GM20431 (cell line): ENCODE results near the gene EGF.
"Not testable (repeated sequence)": the region's sequence is repeated elsewhere in the genome, so short reads cannot be mapped to it uniquely, and the experiment has no call there.

Source experiments
- in situ Hi-C: fragments of 300-500 bp; cut with MseI, MboI; formaldehyde crosslinking; loops from one replicate; pipeline ENCODE4 v1.15.0; 2020; ENCODE audit warnings: low sequenced_read_pairs; ENCODE audit not compliant: unreplicated experiment

The EGF gene

DNA sequence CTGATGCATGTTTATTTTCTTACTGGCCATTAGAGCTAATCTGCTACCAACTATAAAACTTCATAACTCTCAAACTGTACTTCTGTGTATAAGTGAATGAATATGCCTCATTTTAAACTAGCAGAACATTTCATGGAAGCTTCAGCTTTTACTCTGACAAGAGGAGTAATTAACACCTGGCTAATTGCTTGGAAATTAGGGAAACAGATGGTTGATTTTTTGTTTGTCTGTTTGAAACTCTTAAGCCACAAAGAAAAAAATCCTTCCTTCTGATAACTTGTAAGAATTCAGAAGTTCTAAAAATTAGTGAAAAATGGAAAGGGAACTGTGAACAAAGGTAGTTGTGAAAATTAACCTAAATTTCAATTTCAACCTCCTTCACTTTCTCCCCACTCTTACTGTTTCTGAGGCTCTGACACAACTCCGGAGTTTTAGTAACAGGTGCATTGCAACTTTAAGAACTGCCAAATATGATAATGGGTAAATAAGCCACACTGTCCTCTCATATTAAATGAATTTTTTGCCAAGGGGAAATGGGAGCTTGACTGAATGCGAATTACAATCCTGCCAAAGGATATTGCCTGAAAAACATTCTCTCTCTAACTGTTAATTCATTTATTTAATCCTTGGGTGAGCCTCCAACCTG lies 1.0 kb downstream of the EGF start:
- in situ Hi-C loops = no loop called here

GRCh38 chr4:109914322-109914721 lies 1.6 kb downstream of the EGF start:
- in situ Hi-C loops = no loop called here

GRCh38 chr4:109915385-109916026 lies 2.8 kb downstream of the EGF start:
- in situ Hi-C loops = no loop called here

- in situ Hi-C loops = no loop called here
These were observed 3.3 kb downstream of the EGF start for GRCh38 chr4:109916027-109916409.

DNA sequence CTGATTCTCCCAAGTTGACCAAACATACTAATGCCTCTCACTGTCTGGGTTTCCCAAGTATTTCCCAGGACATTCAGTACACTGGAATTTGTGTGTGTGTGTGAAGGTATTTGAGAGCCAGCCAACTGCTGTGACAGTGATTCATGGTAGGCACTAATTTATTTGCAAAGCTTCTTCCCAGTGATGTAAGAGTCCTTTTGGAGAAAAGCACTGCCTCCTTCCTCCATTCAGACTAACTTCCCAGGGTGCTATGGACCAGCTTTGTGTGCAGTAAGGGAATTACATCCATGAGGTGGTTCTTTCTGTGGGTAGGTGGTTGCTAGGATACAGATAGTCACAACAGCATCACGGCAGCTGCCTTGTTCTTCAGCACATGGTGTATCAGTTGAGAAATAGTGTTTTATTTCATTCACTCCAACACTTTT lies 8.7 kb downstream of the EGF start:
- in situ Hi-C loops = no loop called here

DNA sequence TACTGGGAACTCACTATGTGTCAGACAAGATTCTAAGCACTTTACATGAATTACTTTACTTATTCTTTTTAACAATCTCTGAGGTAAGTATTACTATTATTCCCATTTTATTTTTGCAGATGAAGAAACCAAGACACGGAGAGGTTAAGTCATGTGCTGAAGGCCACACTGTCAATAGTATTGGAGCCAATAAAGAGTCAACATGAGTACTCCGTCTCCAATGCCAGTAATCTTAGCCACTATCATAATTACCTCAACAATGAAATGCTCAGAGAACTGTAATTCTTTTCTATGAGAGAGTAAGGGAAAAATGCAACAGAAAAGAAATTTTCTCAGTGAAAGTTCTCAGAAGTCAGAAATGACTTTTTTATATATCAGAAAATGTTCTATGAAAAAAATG lies 12.7 kb downstream of the EGF start:
- in situ Hi-C loops = no loop called here

- in situ Hi-C loops = no loop called here
These were observed 15.8 kb downstream of the EGF start for GRCh38 chr4:109928327-109929045.

- in situ Hi-C loops = no loop called here
These were observed 17.8 kb downstream of the EGF start for GRCh38 chr4:109930464-109930863.

DNA sequence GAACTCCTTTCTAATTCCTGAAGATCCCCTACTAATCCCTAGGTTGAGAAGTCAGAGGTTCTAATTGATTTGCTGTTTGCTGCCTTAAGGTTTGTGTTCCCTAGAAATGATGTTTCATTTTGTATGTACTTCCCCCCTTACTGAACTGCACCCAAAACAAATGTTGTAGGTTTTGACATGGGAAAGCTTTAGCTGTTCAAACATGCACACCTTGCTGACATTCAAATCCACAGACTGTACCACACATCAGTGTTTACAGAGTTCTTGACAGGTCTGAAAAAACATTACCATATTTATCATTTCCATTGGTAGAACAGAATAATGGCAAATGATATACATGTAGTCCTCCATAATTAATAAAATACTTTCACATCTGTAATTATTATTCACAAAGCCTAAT lies 18.2 kb downstream of the EGF start:
- in situ Hi-C loops = no loop called here

DNA sequence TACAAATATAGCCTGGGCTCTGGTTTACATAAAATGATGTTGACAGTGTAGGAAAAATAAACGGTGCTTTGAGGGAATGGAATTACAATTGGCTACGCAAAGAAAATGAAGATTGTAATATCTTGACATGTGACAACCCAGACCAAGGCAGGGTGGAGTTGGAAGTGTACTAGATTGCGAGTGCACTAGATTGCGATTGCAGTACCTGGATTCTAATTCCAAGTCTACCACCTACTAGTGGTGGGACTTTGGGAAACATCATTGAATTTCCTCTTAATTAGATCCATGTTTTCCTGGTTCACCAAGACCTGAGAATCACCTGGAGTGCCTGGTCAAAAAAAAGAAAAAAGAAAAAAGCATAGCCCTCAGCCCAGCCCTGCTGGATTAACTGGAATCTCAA lies 18.6 kb downstream of the EGF start:
- in situ Hi-C loops = no loop called here

GRCh38 chr4:109937352-109937751 lies 24.7 kb downstream of the EGF start:
- in situ Hi-C loops = not testable (repeated sequence)

GRCh38 chr4:109939190-109939589 lies 26.5 kb downstream of the EGF start:
- in situ Hi-C loops = no loop called here

GRCh38 chr4:109942292-109942926 lies 29.7 kb downstream of the EGF start:
- in situ Hi-C loops = no loop called here

DNA sequence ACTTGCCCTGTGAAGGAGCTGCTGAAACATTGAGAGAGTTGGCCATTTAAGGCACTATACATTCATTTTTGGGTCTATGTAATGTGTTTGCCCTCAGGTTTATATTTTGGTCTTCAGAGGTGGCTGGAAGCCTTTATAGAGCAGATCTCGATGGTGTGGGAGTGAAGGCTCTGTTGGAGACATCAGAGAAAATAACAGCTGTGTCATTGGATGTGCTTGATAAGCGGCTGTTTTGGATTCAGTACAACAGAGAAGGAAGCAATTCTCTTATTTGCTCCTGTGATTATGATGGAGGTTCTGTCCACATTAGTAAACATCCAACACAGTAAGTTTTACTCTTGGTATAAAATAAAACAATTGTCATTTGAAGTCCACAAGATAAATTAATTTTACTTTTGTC lies 31.1 kb downstream of the EGF start:
- in situ Hi-C loops = no loop called here

- in situ Hi-C loops = no loop called here
These were observed 31.9 kb downstream of the EGF start for GRCh38 chr4:109944591-109944990.

DNA sequence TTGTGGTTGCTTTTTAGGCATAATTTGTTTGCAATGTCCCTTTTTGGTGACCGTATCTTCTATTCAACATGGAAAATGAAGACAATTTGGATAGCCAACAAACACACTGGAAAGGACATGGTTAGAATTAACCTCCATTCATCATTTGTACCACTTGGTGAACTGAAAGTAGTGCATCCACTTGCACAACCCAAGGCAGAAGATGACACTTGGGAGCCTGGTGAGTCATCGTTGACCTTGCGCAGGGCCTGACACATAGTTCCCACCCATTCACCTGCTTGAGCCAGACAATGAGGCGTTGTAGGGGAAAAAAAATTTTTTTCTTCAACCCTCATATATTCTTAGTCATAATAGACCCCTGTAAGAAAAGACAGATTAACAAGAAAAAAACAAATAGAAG lies 32.4 kb downstream of the EGF start:
- in situ Hi-C loops = no loop called here

GRCh38 chr4:109946120-109946519 lies 33.4 kb downstream of the EGF start:
- in situ Hi-C loops = no loop called here

DNA sequence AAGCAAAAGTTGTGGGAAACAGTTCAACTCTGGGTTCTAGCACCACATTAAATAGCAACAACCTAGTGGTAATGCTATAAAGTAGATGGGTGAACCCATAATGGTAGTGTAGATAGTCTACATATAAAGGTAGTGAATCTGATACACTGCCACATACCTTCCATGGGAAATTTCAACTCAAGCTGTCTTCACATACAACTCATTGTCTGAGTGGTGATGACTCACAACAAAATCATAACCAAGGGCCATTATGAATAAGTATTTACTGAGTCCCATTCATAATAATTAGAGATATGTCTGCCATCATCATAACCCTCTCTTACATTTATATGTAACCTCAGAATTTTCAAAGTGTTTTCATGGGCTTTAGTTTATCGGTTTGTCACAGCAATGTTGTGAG lies 34.8 kb downstream of the EGF start:
- in situ Hi-C loops = no loop called here

- in situ Hi-C loops = no loop called here
These were observed 35.2 kb downstream of the EGF start for GRCh38 chr4:109947918-109948317.

DNA sequence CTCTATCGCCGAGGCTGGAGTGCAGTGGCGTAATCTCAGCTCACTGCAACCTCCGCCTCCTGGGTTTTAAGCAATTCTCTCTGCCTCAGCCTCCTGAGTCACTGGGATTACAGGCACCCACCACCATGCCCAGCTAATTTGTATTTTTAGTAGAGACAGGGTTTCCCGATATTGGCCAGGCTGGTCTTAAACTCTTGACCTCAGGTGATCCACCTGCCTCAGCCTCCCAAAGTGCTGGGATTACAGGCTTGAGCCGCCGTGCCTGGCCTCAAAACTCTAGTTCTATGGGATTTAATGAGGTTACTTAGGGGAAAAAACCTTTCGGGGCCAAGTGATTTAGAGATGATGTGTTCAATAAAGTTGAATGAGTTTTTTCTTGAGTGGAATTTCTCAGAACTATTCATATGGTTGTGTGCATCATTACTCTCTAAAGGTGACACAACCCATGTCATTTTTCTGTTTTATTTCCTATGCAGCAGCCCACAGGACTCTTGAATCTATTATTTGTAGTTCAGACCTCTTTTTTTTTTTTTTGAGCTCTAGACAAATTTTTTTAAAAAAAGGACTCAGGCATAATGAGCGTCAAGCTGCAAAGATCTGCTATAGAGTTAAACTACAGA lies 36.5 kb downstream of the EGF start:
- in situ Hi-C loops = not testable (repeated sequence)

DNA sequence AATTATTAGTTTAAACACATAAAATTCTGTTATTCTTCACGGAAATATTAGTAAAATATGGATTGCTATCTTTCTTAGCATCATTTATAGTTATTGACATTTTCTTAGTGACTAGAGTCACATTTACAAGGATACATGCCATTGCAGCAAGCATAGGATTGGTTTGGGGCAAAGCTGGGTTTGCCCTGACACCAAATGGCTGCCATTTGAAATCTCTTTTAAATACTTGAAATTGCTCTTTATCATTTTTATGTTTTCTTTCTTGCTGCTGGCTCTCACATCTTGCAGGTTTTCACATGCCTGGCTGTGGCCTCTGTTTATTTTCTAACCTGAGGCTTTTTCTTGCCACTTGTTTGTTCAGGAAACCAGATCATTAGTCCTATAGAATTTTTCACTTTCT lies 39.9 kb downstream of the EGF start:
- in situ Hi-C loops = loop anchor here (25.0 kb wide), 1 partner anchor 540 kb away; no protein-coding TSS in a partner anchor
